AML-193 (cell line): ENCODE results near the gene RAB33A.
"Not testable (repeated sequence)": the region's sequence is repeated elsewhere in the genome, so short reads cannot be mapped to it uniquely, and the experiment has no call there.

Experiments
- DNase-seq, 2 experiments: peaks; one replicate each; lab custom pipeline; 2025; lab: John Stamatoyannopoulos, UW

RAB33A gene

GRCh38 chrX:130172127-130172845, 524 bp downstream of the RAB33A start:
- DNase-seq = no peak

- DNase-seq = peak; percentile 65 to 80
These were observed 1.6 kb downstream of the RAB33A start for GRCh38 chrX:130173190-130173895.

- no peak for DNase-seq
These were observed 2.4 kb downstream of the RAB33A start for GRCh38 chrX:130174045-130174704.

- no peak for DNase-seq
These were observed 3.2 kb downstream of the RAB33A start for GRCh38 chrX:130174937-130175336.

- DNase-seq = no peak
These were observed 4.6 kb downstream of the RAB33A start for GRCh38 chrX:130176354-130176776.

GRCh38 chrX:130176942-130177341, 5.2 kb downstream of the RAB33A start:
- DNase-seq = no peak

GRCh38 chrX:130179170-130179569, 7.4 kb downstream of the RAB33A start:
- no peak for DNase-seq

GRCh38 chrX:130179579-130180215, 7.9 kb downstream of the RAB33A start:
- no peak for DNase-seq

- DNase-seq = no peak
These were observed 12.4 kb downstream of the RAB33A start for GRCh38 chrX:130184168-130184567.

GRCh38 chrX:130184857-130185256, 13.1 kb downstream of the RAB33A start:
- no peak for DNase-seq

GRCh38 chrX:130186651-130187050, 14.9 kb downstream of the RAB33A start:
- no peak for DNase-seq

- no peak for DNase-seq
These were observed 19.0 kb downstream of the RAB33A start for GRCh38 chrX:130190801-130191200.

- DNase-seq = no peak
These were observed 24.7 kb downstream of the RAB33A start for GRCh38 chrX:130196466-130196865.

GRCh38 chrX:130197464-130197863, 25.7 kb downstream of the RAB33A start:
- DNase-seq = no peak

- DNase-seq = no peak
These were observed 32.9 kb downstream of the RAB33A start for GRCh38 chrX:130204647-130205046.

GRCh38 chrX:130211415-130212186, 39.8 kb downstream of the RAB33A start:
- DNase-seq = no peak

GRCh38 chrX:130212371-130212770, 40.6 kb downstream of the RAB33A start:
- DNase-seq = no peak

GRCh38 chrX:130213376-130213775, 41.6 kb downstream of the RAB33A start:
- no peak for DNase-seq

- no peak for DNase-seq
These were observed 44.6 kb downstream of the RAB33A start for GRCh38 chrX:130216320-130216719.

- peak; percentile 46 to 55 for DNase-seq
These were observed 53.0 kb downstream of the RAB33A start for GRCh38 chrX:130224810-130225209.

- no peak for DNase-seq
These were observed 57.1 kb downstream of the RAB33A start for GRCh38 chrX:130228871-130229270.

GRCh38 chrX:130231184-130231583, 59.4 kb downstream of the RAB33A start:
- not testable (repeated sequence) for DNase-seq
